D721Med (cell line): ENCODE measurements around the gene RAD51.

ENCODE experiments used
- DNase-seq: peaks from one replicate; pipeline ENCODE4 v3.0.0; 2011; ENCODE audit warnings: low spot score; ENCODE audit not compliant: insufficient read length
- FAIRE-seq: peaks from 2 replicates; lab custom pipeline; 2011; peaks lifted over from hg19 to GRCh38; lab: Jason Lieb, UNC
- TF ChIP-seq, protein P1 (sequence below): IDR thresholded peaks from 2 replicates; pipeline ENCODE4 v1.5.1; 2012; ENCODE audit warnings: mild to moderate bottlenecking, control low read depth; ENCODE audit not compliant: insufficient read depth; ENCODE audit errors: missing control alignments

RAD51 gene

GRCh38 chr15:40767838-40768500 lies 73.0 kb downstream of the RAD51 start:
- DNase-seq (no peak), FAIRE-seq (no peak)
- TF ChIP-seq, protein P1, sequence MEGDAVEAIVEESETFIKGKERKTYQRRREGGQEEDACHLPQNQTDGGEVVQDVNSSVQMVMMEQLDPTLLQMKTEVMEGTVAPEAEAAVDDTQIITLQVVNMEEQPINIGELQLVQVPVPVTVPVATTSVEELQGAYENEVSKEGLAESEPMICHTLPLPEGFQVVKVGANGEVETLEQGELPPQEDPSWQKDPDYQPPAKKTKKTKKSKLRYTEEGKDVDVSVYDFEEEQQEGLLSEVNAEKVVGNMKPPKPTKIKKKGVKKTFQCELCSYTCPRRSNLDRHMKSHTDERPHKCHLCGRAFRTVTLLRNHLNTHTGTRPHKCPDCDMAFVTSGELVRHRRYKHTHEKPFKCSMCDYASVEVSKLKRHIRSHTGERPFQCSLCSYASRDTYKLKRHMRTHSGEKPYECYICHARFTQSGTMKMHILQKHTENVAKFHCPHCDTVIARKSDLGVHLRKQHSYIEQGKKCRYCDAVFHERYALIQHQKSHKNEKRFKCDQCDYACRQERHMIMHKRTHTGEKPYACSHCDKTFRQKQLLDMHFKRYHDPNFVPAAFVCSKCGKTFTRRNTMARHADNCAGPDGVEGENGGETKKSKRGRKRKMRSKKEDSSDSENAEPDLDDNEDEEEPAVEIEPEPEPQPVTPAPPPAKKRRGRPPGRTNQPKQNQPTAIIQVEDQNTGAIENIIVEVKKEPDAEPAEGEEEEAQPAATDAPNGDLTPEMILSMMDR = no peak

DNA sequence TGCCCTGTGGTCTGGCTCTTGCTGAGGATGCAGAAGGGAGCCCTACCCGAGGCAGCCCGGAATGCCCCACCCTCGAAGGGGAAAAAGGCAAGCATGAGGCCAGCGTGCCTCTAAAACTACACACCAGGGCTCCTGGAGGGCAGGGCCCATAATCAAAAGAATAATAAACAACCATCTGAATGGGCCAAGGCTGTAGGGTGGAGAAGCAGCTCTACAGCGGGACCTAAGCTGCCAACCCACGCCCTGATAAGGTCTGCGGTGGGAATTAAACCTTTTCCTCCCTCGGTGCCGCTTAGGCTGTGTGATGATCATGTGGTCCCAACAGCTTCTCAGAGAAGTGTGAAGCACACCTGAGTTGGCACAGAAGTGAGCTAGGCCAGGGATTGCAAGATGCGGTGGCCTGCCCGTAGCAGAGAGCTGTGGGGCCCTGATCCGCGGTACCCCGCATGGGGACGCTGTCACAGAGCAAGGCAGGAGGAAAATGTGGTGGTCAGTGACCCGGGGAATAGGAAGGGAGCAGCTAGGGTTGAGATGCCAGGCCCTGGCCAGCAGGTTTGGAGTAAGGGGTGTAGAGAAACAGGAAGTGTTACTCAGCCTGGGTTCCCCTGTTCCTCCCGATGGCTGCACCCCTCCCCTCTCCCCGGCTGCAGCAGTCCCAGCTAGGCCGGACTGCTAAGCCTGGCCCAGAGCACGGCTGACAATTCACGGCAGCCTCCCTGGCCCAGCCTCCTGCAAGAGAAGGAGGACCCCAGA lies 73.7 kb downstream of the RAD51 start:
- FAIRE-seq (no peak), DNase-seq (no peak)
- TF ChIP-seq, protein P1 = no peak

- DNase-seq (no peak), FAIRE-seq (no peak)
- TF ChIP-seq, protein P1 = no peak
Observed at GRCh38 chr15:40769274-40770146, 74.5 kb downstream of the RAD51 start, which contains the start of gene C15orf62. C15orf62 (plus strand) TSS chr15:40769980; CDS start chr15:40770496, 516 bp downstream.

DNA sequence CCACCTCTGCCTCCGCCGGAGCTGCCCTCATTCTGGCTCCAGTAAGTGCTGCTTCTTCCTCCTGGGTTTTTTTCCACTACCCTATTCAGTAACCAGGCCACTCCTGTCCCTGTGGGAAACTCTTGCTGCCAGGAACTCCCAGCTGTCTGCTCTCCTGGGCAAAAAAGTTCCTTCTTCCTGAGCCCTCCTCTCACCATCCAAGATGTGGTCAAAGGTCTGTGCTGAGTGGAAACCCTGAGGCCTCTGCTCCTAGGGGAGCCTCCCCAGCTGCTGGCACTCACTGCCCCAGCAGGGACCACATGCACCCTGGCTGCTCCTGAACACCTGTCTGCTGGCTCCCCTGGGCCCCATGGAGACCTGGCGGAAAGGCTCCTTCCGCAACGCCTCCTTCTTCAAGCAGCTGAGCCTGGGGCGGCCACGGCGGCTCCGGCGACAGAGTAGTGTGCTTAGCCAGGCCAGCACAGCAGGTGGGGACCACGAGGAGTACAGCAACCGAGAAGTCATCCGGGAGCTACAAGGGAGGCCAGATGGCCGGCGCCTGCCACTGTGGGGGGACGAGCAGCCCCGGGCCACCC lies 75.3 kb downstream of the RAD51 start:
- DNase-seq (no peak), FAIRE-seq (no peak)
- TF ChIP-seq, protein P1 = no peak

- FAIRE-seq = no peak
- DNase-seq = no peak
- TF ChIP-seq, protein P1 = no peak
Observed at GRCh38 chr15:40771242-40771641, 76.3 kb downstream of the RAD51 start.

GRCh38 chr15:40772014-40772413 lies 77.0 kb downstream of the RAD51 start:
- no peak for FAIRE-seq
- no peak for DNase-seq
- TF ChIP-seq, protein P1 = no peak
